CD14-positive monocyte (primary cell): ENCODE results near the gene TXNIP. TPM values are rescaled to one million over a fixed set of nuclear protein-coding genes. Genes with fewer than 3 reads are reported as not detected.

Source experiments
- DNase-seq, 3 donors: peaks; one replicate each; pipeline ENCODE4 v3.0.0-alpha.2; 2011 to 2022
- H2AFZ ChIP-seq: 2 replicates; pipeline ENCODE4 v1.6.0; 2012; ENCODE audit warnings: mild to moderate bottlenecking, low read depth, low read length, inconsistent platforms; ENCODE audit not compliant: insufficient read depth, poor library complexity, severe bottlenecking
- H3K27ac ChIP-seq, 2 donors: 1 replicate in 1 of 2; 2 replicates in 1 of 2; pipeline ENCODE4 v1.5.1; 2012 to 2013; ENCODE audit warnings: low read length in 2 of 2, control low read depth in 1 of 2, inconsistent platforms in 1 of 2, low read depth in 1 of 2, mild to moderate bottlenecking in 1 of 2
- H3K27me3 ChIP-seq, 2 donors: one replicate each; pipeline versions ENCODE4 v1.6.0 to v1.6.1; 2011 to 2013; ENCODE audit warnings: low read length in 2 of 2; ENCODE audit not compliant: control insufficient read depth in 2 of 2, insufficient read depth in 2 of 2
- H3K36me3 ChIP-seq, 2 donors: replicated peaks in 1 of 2; 1 replicate in 1 of 2; 2 replicates in 1 of 2; pipeline versions ENCODE4 v1.5.1 to v1.6.1; 2012 to 2013; ENCODE audit warnings: low read length in 2 of 2, control low read depth in 1 of 2, inconsistent platforms in 1 of 2, mild to moderate bottlenecking in 1 of 2; ENCODE audit not compliant: insufficient read depth in 2 of 2, control insufficient read depth in 1 of 2
- H3K4me1 ChIP-seq, 2 donors: 1 replicate in 1 of 2; 2 replicates in 1 of 2; pipeline versions ENCODE4 v1.5.1 to v1.6.1; 2012 to 2013; ENCODE audit warnings: low read length in 2 of 2, control low read depth in 1 of 2, inconsistent platforms in 1 of 2, mild to moderate bottlenecking in 1 of 2, moderate library complexity in 1 of 2; ENCODE audit not compliant: insufficient read depth in 2 of 2, control insufficient read depth in 1 of 2
- H3K4me2 ChIP-seq: replicated peaks from 2 replicates; pipeline ENCODE3; 2012; ENCODE audit warnings: low read length, moderate library complexity, mild to moderate bottlenecking; ENCODE audit not compliant: poor library complexity, severe bottlenecking; ENCODE audit errors: extremely low read depth
- H3K4me3 ChIP-seq, 3 experiments: fragments of 200-600 bp in 1 of 3; sonication (generic) in 1 of 3; replicated peaks in 1 of 3; 1 replicate in 2 of 3; 2 replicates in 1 of 3; pipeline ENCODE4 v1.5.1; 2011 to 2013; ENCODE audit warnings: low read length in 3 of 3, mild to moderate bottlenecking in 3 of 3, control low read depth in 2 of 3, low read depth in 2 of 3, inconsistent platforms in 1 of 3, moderate library complexity in 1 of 3
- H3K79me2 ChIP-seq: 2 replicates; pipeline ENCODE4 v1.6.0; 2012; ENCODE audit warnings: mild to moderate bottlenecking, control low read depth, inconsistent platforms, low read length, moderate library complexity; ENCODE audit not compliant: insufficient read depth
- H3K9ac ChIP-seq: 2 replicates; pipeline ENCODE4 v1.6.0; 2017; ENCODE audit warnings: low read length, mild to moderate bottlenecking; ENCODE audit not compliant: insufficient read depth, poor library complexity, severe bottlenecking
- H3K9me3 ChIP-seq, 2 donors: replicated peaks in 1 of 2; 1 replicate in 1 of 2; 2 replicates in 1 of 2; pipeline versions ENCODE4 v1.5.1 to v1.6.1; 2012 to 2013; ENCODE audit warnings: low read length in 2 of 2, control low read depth in 1 of 2; ENCODE audit not compliant: control insufficient read depth in 1 of 2, insufficient read depth in 1 of 2
- H4K20me1 ChIP-seq: 2 replicates; pipeline ENCODE4 v1.6.0; 2012; ENCODE audit warnings: mild to moderate bottlenecking, low read length, control low read depth, moderate library complexity; ENCODE audit not compliant: insufficient read depth
- H3K27ac Mint-ChIP-seq, 7 donors: one replicate each; pipeline ENCODE4 v1.8.0; 2020; ENCODE audit warnings: mild to moderate bottlenecking in 7 of 7, mixed read lengths in 7 of 7, moderate library complexity in 6 of 7, inconsistent platforms in 2 of 7
- H3K27me3 Mint-ChIP-seq, 3 donors: one replicate each; pipeline ENCODE4 v1.8.0; 2021 to 2022; ENCODE audit warnings: low read depth in 3 of 3, mild to moderate bottlenecking in 3 of 3, mixed read lengths in 3 of 3, moderate library complexity in 3 of 3, inconsistent platforms in 1 of 3
- H3K36me3 Mint-ChIP-seq, 2 donors: one replicate each; pipeline ENCODE4 v1.8.0; 2020; ENCODE audit warnings: mixed read lengths in 2 of 2, inconsistent platforms in 1 of 2, mild to moderate bottlenecking in 1 of 2
- H3K4me1 Mint-ChIP-seq: one replicate; pipeline ENCODE4 v1.8.0; 2020; ENCODE audit warnings: mild to moderate bottlenecking, mixed read lengths
- H3K4me3 Mint-ChIP-seq, 2 donors: one replicate each; pipeline ENCODE4 v1.8.0; 2020; ENCODE audit warnings: mild to moderate bottlenecking in 2 of 2, mixed read lengths in 2 of 2, moderate library complexity in 1 of 2
- H3K9me3 Mint-ChIP-seq, 7 donors: one replicate each; pipeline ENCODE4 v1.8.0; 2020 to 2022; ENCODE audit warnings: mixed read lengths in 7 of 7, mild to moderate bottlenecking in 6 of 7, moderate library complexity in 6 of 7, inconsistent platforms in 2 of 7
- WGBS: methylation state at CpG from one replicate; pipeline ENCODE4 v1.1.5; 2013; ENCODE audit warnings: missing lambda C conversion rate; ENCODE audit not compliant: insufficient coverage; 5-methylcytosine and 5-hydroxymethylcytosine counted together
- intact Hi-C, 2 donors: fragments of 100-400 bp; cut with micrococcal nuclease; formaldehyde crosslinking; loops; one replicate each; pipeline versions ENCODE4 v1.15.0 to v1.15.1; 2023
- polyA plus RNA-seq, 3 donors: library from polyadenylated mRNA; depleted of rRNA in 1 of 3; unstranded in 2 of 3; stranded (reverse) in 1 of 3; fragments of 300-500 nt in 2 of 3; fragments of >200 nt in 1 of 3; fragmentation: Illumina TruSeq in 2 of 3; gene quantifications; 1 replicate in 2 of 3; 2 replicates in 1 of 3; pipeline ENCODE4 v1.2.3, GENCODE V29; 2012 to 2021
- TF ChIP-seq, protein P1 (sequence below): fragments of 200-600 bp; IDR thresholded peaks from one replicate; pipeline ENCODE4 v1.8.0; 2022; ENCODE audit warnings: antibody characterized with exemption, mild to moderate bottlenecking

TXNIP gene
- polyA plus RNA-seq, 3 donors, result 640 to 3,778 (median 844) TPM

DNA sequence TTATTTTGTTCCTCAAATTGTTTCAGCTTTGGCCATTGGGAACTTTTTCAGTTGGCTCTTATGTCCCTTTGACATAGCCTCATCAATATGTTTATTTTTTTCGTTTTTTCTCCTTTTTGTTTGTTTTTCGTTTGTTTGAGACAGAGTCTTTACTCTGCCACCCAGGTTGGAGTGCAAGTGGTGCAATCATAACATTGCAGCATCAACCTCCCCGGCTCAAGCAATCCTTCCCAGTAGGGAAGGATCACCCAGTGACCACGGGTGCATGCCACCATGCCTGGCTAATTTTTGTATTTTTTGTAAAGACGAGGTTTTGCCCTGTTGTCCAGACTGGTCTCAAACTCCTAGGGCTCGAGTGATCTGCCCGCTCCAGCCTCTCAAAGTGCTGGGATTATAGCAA is 23.8 kb downstream of the TXNIP start:
- Histone ChIP-seq H3K79me2 (peaks cover 4% of the 10 kb centered on the region), H3K27me3 (no peaks in the 10 kb centered on the region), H4K20me1 (no peaks in the 10 kb centered on the region), H3K9me3 (peaks cover 0 to under 1% of the 10 kb centered on the region in 2 donors), H3K36me3 (peaks cover 0 to 7% of the 10 kb centered on the region in 2 donors), H3K4me1 (peaks cover 4 to 6% of the 10 kb centered on the region in 2 donors), H3K4me2 (no peak overlapping the region), H2AFZ (no peak overlapping the region), H3K4me3 (no peak overlapping the region), H3K27ac (no peak overlapping the region), H3K9ac (no peak overlapping the region)
- TF ChIP-seq, protein P1, sequence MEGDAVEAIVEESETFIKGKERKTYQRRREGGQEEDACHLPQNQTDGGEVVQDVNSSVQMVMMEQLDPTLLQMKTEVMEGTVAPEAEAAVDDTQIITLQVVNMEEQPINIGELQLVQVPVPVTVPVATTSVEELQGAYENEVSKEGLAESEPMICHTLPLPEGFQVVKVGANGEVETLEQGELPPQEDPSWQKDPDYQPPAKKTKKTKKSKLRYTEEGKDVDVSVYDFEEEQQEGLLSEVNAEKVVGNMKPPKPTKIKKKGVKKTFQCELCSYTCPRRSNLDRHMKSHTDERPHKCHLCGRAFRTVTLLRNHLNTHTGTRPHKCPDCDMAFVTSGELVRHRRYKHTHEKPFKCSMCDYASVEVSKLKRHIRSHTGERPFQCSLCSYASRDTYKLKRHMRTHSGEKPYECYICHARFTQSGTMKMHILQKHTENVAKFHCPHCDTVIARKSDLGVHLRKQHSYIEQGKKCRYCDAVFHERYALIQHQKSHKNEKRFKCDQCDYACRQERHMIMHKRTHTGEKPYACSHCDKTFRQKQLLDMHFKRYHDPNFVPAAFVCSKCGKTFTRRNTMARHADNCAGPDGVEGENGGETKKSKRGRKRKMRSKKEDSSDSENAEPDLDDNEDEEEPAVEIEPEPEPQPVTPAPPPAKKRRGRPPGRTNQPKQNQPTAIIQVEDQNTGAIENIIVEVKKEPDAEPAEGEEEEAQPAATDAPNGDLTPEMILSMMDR, result no peak
- Mint-ChIP-seq H3K4me3 (no peak overlapping the region), H3K4me1 (peaks cover 6% of the 10 kb centered on the region), H3K9me3 (peaks cover 0 to under 1% (median under 1%) of the 10 kb centered on the region in 7 donors), H3K36me3 (peaks cover 7 to 26% of the 10 kb centered on the region in 2 donors), H3K27me3 (peaks cover 0 to 2% (median 0%) of the 10 kb centered on the region in 3 donors), H3K27ac (peak overlapping the region in 1 of 7 donors; percentile 1)
- intact Hi-C loops, result no loop called here
- WGBS, result no CpG with 5 or more reads among the region's 7 CpGs
- DNase-seq, result no peak

DNA sequence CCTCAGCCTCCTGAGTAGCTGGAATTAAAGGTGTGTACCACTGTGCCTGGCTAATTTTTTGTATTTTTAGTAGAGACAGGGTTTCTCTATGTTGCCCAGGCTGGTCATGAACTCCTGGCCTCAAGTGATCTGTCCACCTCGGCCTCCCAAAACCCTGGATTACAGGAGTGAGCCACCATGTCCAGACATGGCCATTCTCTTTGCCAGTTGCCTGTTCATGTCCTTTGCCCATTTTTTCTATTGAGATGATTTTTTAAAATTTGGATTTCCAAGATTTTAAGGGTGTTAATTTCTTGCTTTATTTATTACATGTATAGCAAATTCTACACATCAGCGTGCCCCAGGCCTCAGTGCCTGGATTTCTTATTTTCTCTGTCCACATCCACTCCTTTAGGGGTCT is 29.1 kb downstream of the TXNIP start:
- Mint-ChIP-seq H3K4me3 (no peak overlapping the region), H3K27ac (peak overlapping the region in 1 of 7 donors; percentile 69), H3K9me3 (peaks cover 0 to 10% (median 8%) of the 10 kb centered on the region in 7 donors), H3K27me3 (peaks cover 9 to 12% (median 9%) of the 10 kb centered on the region in 3 donors), H3K4me1 (peaks cover 29% of the 10 kb centered on the region), H3K36me3 (peaks cover 5 to 16% of the 10 kb centered on the region in 2 donors)
- Histone ChIP-seq H4K20me1 (no peaks in the 10 kb centered on the region), H3K79me2 (peaks cover 10% of the 10 kb centered on the region), H3K36me3 (peaks cover 0 to 7% of the 10 kb centered on the region in 2 donors), H2AFZ (no peak overlapping the region), H3K9me3 (peaks cover 0 to 4% of the 10 kb centered on the region in 2 donors), H3K4me2 (no peak overlapping the region), H3K27ac (no peak overlapping the region), H3K4me3 (no peak overlapping the region), H3K9ac (no peak overlapping the region), H3K27me3 (peaks cover 3 to 11% of the 10 kb centered on the region in 2 donors), H3K4me1 (peaks cover 23 to 30% of the 10 kb centered on the region in 2 donors)
- DNase-seq, result no peak
- 100% methylated on average over 1 of the region's 2 CpGs for WGBS
- TF ChIP-seq, protein P1, result no peak
- intact Hi-C loops, result loop anchor here in 1 of 2 donors (5.0 to 10.0 kb wide), 2 partner anchors 35 to 102 kb away; no protein-coding TSS in a partner anchor
